H9 (cell line): ENCODE data around the gene MYLK4. TPM values are rescaled to one million over a fixed set of nuclear protein-coding genes. Genes with fewer than 3 reads are reported as not detected.

Source experiments
- DNase-seq: peaks from one replicate; pipeline ENCODE4 v3.0.0-alpha.2; 2017
- H2AFZ ChIP-seq: one replicate; pipeline ENCODE4 v1.6.1; 2013; ENCODE audit warnings: mild to moderate bottlenecking, low read length, control low read depth, moderate library complexity
- H2AK5ac ChIP-seq: 2 replicates; pipeline ENCODE4 v1.6.1; 2013; ENCODE audit warnings: low read length, control low read depth, mixed read lengths; ENCODE audit not compliant: insufficient read length
- H2BK120ac ChIP-seq: one replicate; pipeline ENCODE4 v1.6.1; 2013; ENCODE audit warnings: low read depth, mild to moderate bottlenecking, low read length, control low read depth, inconsistent platforms; ENCODE audit not compliant: poor library complexity, severe bottlenecking
- H2BK12ac ChIP-seq: 2 replicates; pipeline ENCODE4 v1.6.1; 2013; ENCODE audit warnings: low read length, control low read depth, mixed read lengths, low read depth; ENCODE audit not compliant: insufficient read length
- H2BK15ac ChIP-seq: 2 replicates; pipeline ENCODE4 v1.6.1; 2013; ENCODE audit warnings: low read depth, low read length, control low read depth
- H2BK20ac ChIP-seq: one replicate; pipeline ENCODE4 v1.6.1; 2013; ENCODE audit warnings: low read depth, mild to moderate bottlenecking, low read length, control low read depth, inconsistent platforms; ENCODE audit not compliant: poor library complexity, severe bottlenecking
- H2BK5ac ChIP-seq: 2 replicates; pipeline ENCODE4 v1.6.1; 2013; ENCODE audit warnings: low read length, control low read depth, mixed read lengths; ENCODE audit not compliant: insufficient read length
- H3K14ac ChIP-seq: 2 replicates; pipeline ENCODE4 v1.6.1; 2013; ENCODE audit warnings: low read length, control low read depth; ENCODE audit not compliant: insufficient read depth
- H3K18ac ChIP-seq: 2 replicates; pipeline ENCODE4 v1.6.1; 2013; ENCODE audit warnings: low read depth, mild to moderate bottlenecking, mixed read lengths, low read length, control low read depth; ENCODE audit not compliant: insufficient read length
- H3K23ac ChIP-seq: 2 replicates; pipeline ENCODE4 v1.6.1; 2013; ENCODE audit warnings: low read length, control low read depth, mixed read lengths, low read depth; ENCODE audit not compliant: insufficient read length
- H3K23me2 ChIP-seq: 2 replicates; pipeline ENCODE4 v1.6.1; 2013; ENCODE audit warnings: low read depth, mild to moderate bottlenecking, mixed read lengths, low read length, control low read depth; ENCODE audit not compliant: insufficient read length, poor library complexity, severe bottlenecking
- H3K27ac ChIP-seq: 2 replicates; pipeline ENCODE4 v1.5.1; 2013; ENCODE audit warnings: low read length, control low read depth, mixed read lengths, low read depth; ENCODE audit not compliant: insufficient read length
- H3K27me3 ChIP-seq: 2 replicates; pipeline ENCODE4 v1.6.1; 2013; ENCODE audit warnings: low read length, control low read depth, inconsistent platforms; ENCODE audit not compliant: insufficient read depth
- H3K4ac ChIP-seq: 2 replicates; pipeline ENCODE4 v1.6.1; 2013; ENCODE audit warnings: low read depth, mild to moderate bottlenecking, control low read depth, inconsistent platforms, low read length, moderate library complexity
- H3K4me1 ChIP-seq: 2 replicates; pipeline ENCODE4 v1.6.1; 2013; ENCODE audit warnings: low read length, control low read depth, inconsistent platforms; ENCODE audit not compliant: insufficient read depth
- H3K4me2 ChIP-seq: 2 replicates; pipeline ENCODE4 v1.6.1; 2013; ENCODE audit warnings: low read length, control low read depth, mixed read lengths; ENCODE audit not compliant: insufficient read length, insufficient read depth
- H3K56ac ChIP-seq: 2 replicates; pipeline ENCODE4 v1.6.1; 2013; ENCODE audit warnings: low read depth, mild to moderate bottlenecking, mixed read lengths, low read length, control low read depth; ENCODE audit not compliant: insufficient read length
- H3K79me1 ChIP-seq: 2 replicates; pipeline ENCODE4 v1.6.1; 2013; ENCODE audit warnings: low read depth, mild to moderate bottlenecking, moderate library complexity, low read length, control low read depth, inconsistent platforms; ENCODE audit not compliant: insufficient read depth, poor library complexity, severe bottlenecking
- H3K79me2 ChIP-seq: 2 replicates; pipeline ENCODE4 v1.6.1; 2013; ENCODE audit warnings: low read length, control low read depth, inconsistent platforms; ENCODE audit not compliant: insufficient read depth
- H3K9ac ChIP-seq: 2 replicates; pipeline ENCODE4 v1.6.1; 2013; ENCODE audit warnings: low read length, control low read depth, mixed read lengths; ENCODE audit not compliant: insufficient read length; ENCODE audit errors: extremely low read depth
- H3K9me3 ChIP-seq: one replicate; pipeline ENCODE4 v1.6.1; 2013; ENCODE audit warnings: low read depth, low read length, inconsistent platforms; ENCODE audit not compliant: control insufficient read depth
- H3T11ph ChIP-seq: one replicate; pipeline ENCODE4 v1.6.1; 2013; ENCODE audit warnings: mild to moderate bottlenecking, low read length, control low read depth, inconsistent platforms
- H4K20me1 ChIP-seq: one replicate; pipeline ENCODE4 v1.6.1; 2013; ENCODE audit not compliant: control insufficient read depth, insufficient read length, insufficient read depth
- H4K5ac ChIP-seq: 2 replicates; pipeline ENCODE4 v1.6.1; 2013; ENCODE audit warnings: low read depth, mild to moderate bottlenecking, mixed read lengths, low read length, control low read depth; ENCODE audit not compliant: insufficient read length
- H4K8ac ChIP-seq: replicated peaks from 2 replicates; pipeline ENCODE4 v1.6.1; 2013; ENCODE audit warnings: low read length, control low read depth, mixed read lengths, low read depth; ENCODE audit not compliant: insufficient read length
- H4K91ac ChIP-seq: 2 replicates; pipeline ENCODE4 v1.6.1; 2013; ENCODE audit warnings: low read depth, mild to moderate bottlenecking, moderate library complexity, mixed read lengths, low read length, control low read depth; ENCODE audit not compliant: insufficient read length
- H3K27ac Mint-ChIP-seq, 3 experiments: 2 replicates in 2 of 3; 3 replicates in 1 of 3; pipeline ENCODE4 v1.8.0; 2020 to 2021; ENCODE audit warnings: mixed read lengths in 3 of 3, mild to moderate bottlenecking in 1 of 3, moderate library complexity in 1 of 3
- H3K27me3 Mint-ChIP-seq: 2 replicates; pipeline ENCODE4 v1.8.0; 2021; ENCODE audit warnings: low read depth, mild to moderate bottlenecking, moderate library complexity, mixed read lengths
- H3K36me3 Mint-ChIP-seq, 3 experiments: 2 replicates in 2 of 3; 3 replicates in 1 of 3; pipeline ENCODE4 v1.8.0; 2020 to 2021; ENCODE audit warnings: low read depth in 3 of 3, mixed read lengths in 3 of 3; ENCODE audit not compliant: insufficient read depth in 1 of 3
- H3K4me1 Mint-ChIP-seq, 2 experiments: 2 replicates each; pipeline ENCODE4 v1.8.0; 2020; ENCODE audit warnings: mixed read lengths in 2 of 2
- H3K4me3 Mint-ChIP-seq, 2 experiments: 2 replicates in 1 of 2; 3 replicates in 1 of 2; pipeline ENCODE4 v1.8.0; 2020 to 2021; ENCODE audit warnings: mild to moderate bottlenecking in 2 of 2, mixed read lengths in 2 of 2, moderate library complexity in 1 of 2
- H3K9me3 Mint-ChIP-seq, 2 experiments: 2 replicates in 1 of 2; 3 replicates in 1 of 2; pipeline ENCODE4 v1.8.0; 2020; ENCODE audit warnings: mild to moderate bottlenecking in 2 of 2, mixed read lengths in 2 of 2, moderate library complexity in 1 of 2
- CTCF ChIP-seq: fragments of 200-600 bp; sonication (generic); conservative IDR thresholded peaks from 3 replicates; pipeline ENCODE4 v1.8.0; 2021; ENCODE audit warnings: antibody characterized with exemption, mild to moderate bottlenecking
- WGBS: extraction: QIAGEN DNeasy Blood & Tissue Kit; methylation state at CpG from one replicate; pipeline ENCODE4 v1.1.7; 2013; ENCODE audit warnings: missing lambda C conversion rate, low lambda C conversion rate, mixed read lengths; ENCODE audit not compliant: insufficient read length; ENCODE audit errors: extremely low coverage; 5-methylcytosine and 5-hydroxymethylcytosine counted together
- total RNA-seq: library from RNA; stranded (reverse); gene quantifications from 2 replicates; pipeline ENCODE4 v1.2.1, GENCODE V29; 2021

MYLK4 gene
- total RNA-seq, 1 experiment from 2014 or later: 0.28 TPM

DNA sequence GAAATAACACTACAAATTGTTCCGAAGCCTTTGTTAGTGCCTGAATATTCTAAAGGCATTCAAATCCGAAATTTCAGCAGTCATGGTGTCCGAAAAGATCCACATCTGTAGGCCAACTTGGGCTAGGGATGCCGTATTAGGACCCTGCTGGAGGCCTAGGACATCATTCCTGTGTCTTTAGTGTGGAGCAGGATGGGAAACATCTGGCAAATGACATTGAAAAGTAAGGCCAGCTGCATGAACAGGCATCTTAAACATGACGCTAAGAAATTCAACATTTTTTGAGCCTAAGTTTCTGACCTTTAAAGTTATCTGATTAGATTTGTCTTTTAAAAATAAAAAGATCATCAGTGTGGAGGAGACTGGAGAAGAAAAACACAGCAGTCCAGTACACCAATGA lies 91.3 kb downstream of the MYLK4 start:
- no peak overlapping the region for H3K27ac ChIP-seq
- TF ChIP-seq CTCF: no peak
- no peaks in the 10 kb centered on the region for H3K27me3 ChIP-seq
- no peaks in the 10 kb centered on the region for H3K79me2 ChIP-seq
- peaks cover 13 to 17% of the 10 kb centered on the region in 2 experiments for H3K9me3 Mint-ChIP-seq
- H3K9ac ChIP-seq: no peak overlapping the region
- no peak overlapping the region for H2BK20ac ChIP-seq
- H3K23me2 ChIP-seq: no peaks in the 10 kb centered on the region
- H2AFZ ChIP-seq: no peak overlapping the region
- no peak overlapping the region for H4K5ac ChIP-seq
- no peak overlapping the region for H2BK12ac ChIP-seq
- no peak overlapping the region for H3K4me3 Mint-ChIP-seq
- H3K23ac ChIP-seq: no peak overlapping the region
- H3K79me1 ChIP-seq: no peaks in the 10 kb centered on the region
- no peak overlapping the region for H4K91ac ChIP-seq
- H2AK5ac ChIP-seq: no peak overlapping the region
- H3K9me3 ChIP-seq: no peaks in the 10 kb centered on the region
- no peak overlapping the region for H3T11ph ChIP-seq
- no peak overlapping the region for H4K8ac ChIP-seq
- H3K36me3 Mint-ChIP-seq: peaks cover 7 to 14% (median 13%) of the 10 kb centered on the region in 3 experiments; a peak in 5 of 7 replicates
- H3K27me3 Mint-ChIP-seq: no peaks in the 10 kb centered on the region; the same call in 1 of the 2 replicates
- H3K4ac ChIP-seq: no peak overlapping the region
- no peak overlapping the region for H2BK120ac ChIP-seq
- H3K14ac ChIP-seq: no peak overlapping the region
- H3K56ac ChIP-seq: no peak overlapping the region
- H2BK15ac ChIP-seq: no peak overlapping the region
- H3K4me2 ChIP-seq: no peak overlapping the region
- H3K27ac Mint-ChIP-seq: no peak overlapping the region
- H2BK5ac ChIP-seq: no peak overlapping the region
- peaks cover 36 to 38% of the 10 kb centered on the region in 2 experiments for H3K4me1 Mint-ChIP-seq
- peaks cover 3% of the 10 kb centered on the region; the same call in 1 of the 2 replicates for H3K4me1 ChIP-seq
- DNase-seq: no peak
- H3K18ac ChIP-seq: no peak overlapping the region
- WGBS: no CpG with 5 or more reads among the region's 5 CpGs
- H4K20me1 ChIP-seq: no peaks in the 10 kb centered on the region
